Endodermal cell (in vitro differentiated cells): ENCODE results near the gene ZNF22. TPM values are rescaled to one million over a fixed set of nuclear protein-coding genes. Genes with fewer than 3 reads are reported as not detected.

Experiments
- DNase-seq: peaks from one replicate; pipeline ENCODE4 v3.0.0-alpha.2; 2017
- H3K27ac ChIP-seq: 2 replicates; pipeline ENCODE4 v1.5.1; 2013; ENCODE audit warnings: mild to moderate bottlenecking, low read depth, low read length, moderate library complexity
- H3K27me3 ChIP-seq: 2 replicates; pipeline ENCODE4 v1.6.1; 2013; ENCODE audit warnings: mild to moderate bottlenecking, low read length, moderate library complexity; ENCODE audit not compliant: insufficient read depth, control insufficient read depth, poor library complexity, severe bottlenecking
- H3K36me3 ChIP-seq: 2 replicates; pipeline ENCODE4 v1.7.0; 2013; ENCODE audit warnings: mild to moderate bottlenecking, low read length, moderate library complexity; ENCODE audit not compliant: control insufficient read depth, insufficient read depth
- H3K4me1 ChIP-seq: one replicate; pipeline ENCODE4 v1.7.0; 2013; ENCODE audit warnings: low read length; ENCODE audit not compliant: control insufficient read depth, insufficient read depth
- H3K4me3 ChIP-seq: 2 replicates; pipeline ENCODE4 v1.5.1; 2013; ENCODE audit warnings: mild to moderate bottlenecking, low read length, moderate library complexity
- H3K9ac ChIP-seq: 2 replicates; pipeline ENCODE4 v1.6.1; 2013; ENCODE audit warnings: mild to moderate bottlenecking, low read length, moderate library complexity; ENCODE audit not compliant: poor library complexity, severe bottlenecking; ENCODE audit errors: extremely low read depth
- H3K9me3 ChIP-seq: 2 replicates; pipeline ENCODE4 v1.6.1; 2013; ENCODE audit warnings: mild to moderate bottlenecking, low read length, moderate library complexity; ENCODE audit not compliant: control insufficient read depth
- H3K27ac Mint-ChIP-seq: 2 replicates; pipeline ENCODE4 v1.8.0; 2020; ENCODE audit warnings: mixed read lengths
- H3K27me3 Mint-ChIP-seq: 2 replicates; pipeline ENCODE4 v1.8.0; 2021; ENCODE audit warnings: mild to moderate bottlenecking, mixed read lengths; ENCODE audit not compliant: insufficient read depth
- H3K36me3 Mint-ChIP-seq: 2 replicates; pipeline ENCODE4 v1.8.0; 2020; ENCODE audit warnings: low read depth, mixed read lengths
- H3K4me1 Mint-ChIP-seq: 2 replicates; pipeline ENCODE4 v1.8.0; 2020; ENCODE audit warnings: mixed read lengths
- H3K4me3 Mint-ChIP-seq: 2 replicates; pipeline ENCODE4 v1.8.0; 2020; ENCODE audit warnings: mild to moderate bottlenecking, moderate library complexity, mixed read lengths
- H3K9me3 Mint-ChIP-seq: 2 replicates; pipeline ENCODE4 v1.8.0; 2020; ENCODE audit warnings: mild to moderate bottlenecking, mixed read lengths
- CTCF ChIP-seq: fragments of 200-600 bp; sonication (generic); conservative IDR thresholded peaks from 2 replicates; pipeline ENCODE4 v1.5.0; 2021; ENCODE audit warnings: antibody characterized with exemption, mild to moderate bottlenecking
- WGBS, 2 experiments: methylation state at CpG; one replicate each; pipeline versions ENCODE4 v1.1.5 to v1.1.7; 2013; ENCODE audit warnings: missing lambda C conversion rate in 2 of 2, mixed read lengths in 1 of 2; ENCODE audit not compliant: insufficient coverage in 1 of 2, insufficient read length in 1 of 2; 5-methylcytosine and 5-hydroxymethylcytosine counted together
- long read RNA-seq, 4 experiments: library from polyadenylated mRNA in 2 of 4; library from RNA in 1 of 4; library from capped mRNA in 1 of 4; stranded (forward) in 3 of 4; unstranded in 1 of 4; transcript quantifications; one replicate each; pipeline ENCODE4 v2.0.0, GENCODE V29; 2020 to 2021; ENCODE audit warnings: inconsistent platforms in 1 of 4
- polyA plus RNA-seq, 2 experiments: library from polyadenylated mRNA; stranded (reverse); fragments of 50-300 nt; gene quantifications; one replicate each; pipeline ENCODE4 v1.2.3, GENCODE V29; 2013
- total RNA-seq, 2 donors: library from RNA; stranded (reverse); fragmentation: NEBNext Ultra II Directional in 1 of 2; extraction: Animal tissue kit (Norgen Biotek cat#: 25700) in 1 of 2; gene quantifications; 2 replicates in 1 of 2; 3 replicates in 1 of 2; pipeline ENCODE4 v1.2.1, GENCODE V29; 2021

The ZNF22 gene
- 10 to 100 TPM; 35.5 to 42.5 TPM for total RNA-seq
- polyA plus RNA-seq (2013, experiment 1 of 2) = 59.3 TPM
- polyA plus RNA-seq (2013, experiment 2 of 2) = 54.5 TPM
- long read RNA-seq, experiment 1, transcript ZNF22-201 (2 exons, 2,551 nt) = major isoform, 15 of 32 reads
- long read RNA-seq, experiment 1, partial matches to known transcripts = 16 of 32 reads
- long read RNA-seq, experiment 1, other reads (novel, unspliced or antisense) = 1 of 32 reads
- long read RNA-seq, experiment 2, transcript ZNF22-201 (2 exons, 2,551 nt) = major isoform, 138 of 148 reads
- long read RNA-seq, experiment 2, partial matches to known transcripts = 0 of 148 reads
- long read RNA-seq, experiment 2, other reads (novel, unspliced or antisense) = 10 of 148 reads
- long read RNA-seq, experiment 3, transcript ZNF22-201 (2 exons, 2,551 nt) = major isoform, 90 of 93 reads
- long read RNA-seq, experiment 3, partial matches to known transcripts = 3 of 93 reads
- long read RNA-seq, experiment 3, other reads (novel, unspliced or antisense) = 0 of 93 reads
- long read RNA-seq, experiment 4, transcript ZNF22-201 (2 exons, 2,551 nt) = major isoform, 135 of 219 reads
- long read RNA-seq, experiment 4, partial matches to known transcripts = 82 of 219 reads
- long read RNA-seq, experiment 4, other reads (novel, unspliced or antisense) = 2 of 219 reads

DNA sequence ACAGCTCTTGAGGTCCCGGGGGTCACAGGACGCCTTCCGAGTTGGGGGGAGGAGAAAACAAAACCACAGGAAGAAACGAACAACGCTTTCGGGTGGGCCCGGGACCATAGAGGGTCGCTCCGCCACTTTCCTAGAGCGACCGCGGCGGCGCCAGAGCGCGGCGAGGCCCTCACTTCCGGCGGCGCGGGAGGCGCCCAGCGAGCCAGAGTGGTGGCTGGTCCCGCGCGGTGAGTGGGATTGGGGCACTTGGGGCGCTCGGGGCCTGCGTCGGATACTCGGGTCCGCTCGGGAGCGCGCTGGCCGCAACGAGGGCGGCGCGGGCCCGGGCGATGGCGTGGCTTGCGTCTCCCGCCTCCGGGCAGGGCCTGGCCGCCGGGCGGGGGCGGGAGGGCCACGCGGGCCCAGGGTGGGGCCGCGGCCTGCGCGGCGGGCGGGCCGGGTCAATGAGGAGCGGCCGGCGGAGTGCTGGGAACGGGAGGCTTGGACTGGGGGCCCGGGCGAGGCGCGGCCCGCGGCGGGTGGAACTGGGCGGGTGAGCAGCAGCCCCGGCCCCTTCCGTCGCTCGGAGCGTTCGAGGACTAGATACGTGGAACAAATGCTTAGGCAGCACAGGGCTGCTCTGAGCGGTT lies at the start of gene ZNF22:
TSS of gene ZNF22 (plus strand) at position 172 of the 629 bp plus-strand sequence. CDS start 2,446 bp downstream, outside the sequence.
- peaks cover 30% of the 10 kb centered on the region for H3K36me3 Mint-ChIP-seq
- peak; percentile 86 for DNase-seq
- peaks cover 17% of the 10 kb centered on the region for H3K4me1 Mint-ChIP-seq
- Histone ChIP-seq H3K27ac (peak within 1 kb of the TSS; percentile 87), H3K9me3 (peaks cover 27% of the 10 kb centered on the region), H3K4me1 (no peaks in the 10 kb centered on the region), H3K36me3 (peaks cover 25% of the 10 kb centered on the region), H3K4me3 (peak within 1 kb of the TSS; percentile 81), H3K9ac (peak within 1 kb of the TSS; percentile 56), H3K27me3 (no peaks in the 10 kb centered on the region)
- peak within 1 kb of the TSS; percentile 90 for H3K27ac Mint-ChIP-seq
- H3K9me3 Mint-ChIP-seq = peaks cover 33% of the 10 kb centered on the region
- peak within 1 kb of the TSS; percentile 70 for H3K4me3 Mint-ChIP-seq
- no peak for TF ChIP-seq CTCF
- 3 to 6% methylated on average over 19 to 79 of the region's 79 CpGs for WGBS, 2 experiments
- H3K27me3 Mint-ChIP-seq = peaks cover 2% of the 10 kb centered on the region

- 94 to 95% methylated on average over 4 to 7 of the region's 7 CpGs for WGBS, 2 experiments
- Mint-ChIP-seq H3K4me1 (peaks cover 10% of the 10 kb centered on the region), H3K4me3 (no peak overlapping the region), H3K27ac (no peak overlapping the region), H3K9me3 (no peaks in the 10 kb centered on the region), H3K36me3 (peaks cover 6% of the 10 kb centered on the region), H3K27me3 (no peaks in the 10 kb centered on the region)
- Histone ChIP-seq H3K36me3 (no peaks in the 10 kb centered on the region), H3K27me3 (no peaks in the 10 kb centered on the region), H3K9me3 (no peaks in the 10 kb centered on the region), H3K27ac (no peak overlapping the region), H3K9ac (no peak overlapping the region), H3K4me1 (no peaks in the 10 kb centered on the region), H3K4me3 (no peak overlapping the region)
- DNase-seq = no peak
- no peak for TF ChIP-seq CTCF
Observed at GRCh38 chr10:44951576-44952226, 49.0 kb upstream of the ZNF22 start.

GRCh38 chr10:44952779-44953231 lies 47.9 kb upstream of the ZNF22 start:
- no peak for TF ChIP-seq CTCF
- 77 to 100% methylated on average over 1 to 2 of the region's 2 CpGs for WGBS, 2 experiments
- Mint-ChIP-seq H3K27ac (no peak overlapping the region), H3K27me3 (no peaks in the 10 kb centered on the region), H3K9me3 (peaks cover 2% of the 10 kb centered on the region), H3K4me3 (no peak overlapping the region), H3K4me1 (peaks cover 12% of the 10 kb centered on the region), H3K36me3 (peaks cover 8% of the 10 kb centered on the region)
- no peaks in the 10 kb centered on the region for H3K4me1 ChIP-seq
- H3K9ac ChIP-seq = no peak overlapping the region
- no peak overlapping the region for H3K4me3 ChIP-seq
- peak overlapping the region; percentile 12 for H3K27ac ChIP-seq
- H3K9me3 ChIP-seq = no peaks in the 10 kb centered on the region
- H3K27me3 ChIP-seq = no peaks in the 10 kb centered on the region
- DNase-seq = peak; percentile 64
- H3K36me3 ChIP-seq = no peaks in the 10 kb centered on the region
